Midbrain (tissue), 1 donor: ENCODE data around the gene ANKRD53.

ENCODE experiments used
- DNase-seq: peaks from one replicate; lab custom pipeline; 2025; lab: John Stamatoyannopoulos, UW

ANKRD53 gene, protein sequence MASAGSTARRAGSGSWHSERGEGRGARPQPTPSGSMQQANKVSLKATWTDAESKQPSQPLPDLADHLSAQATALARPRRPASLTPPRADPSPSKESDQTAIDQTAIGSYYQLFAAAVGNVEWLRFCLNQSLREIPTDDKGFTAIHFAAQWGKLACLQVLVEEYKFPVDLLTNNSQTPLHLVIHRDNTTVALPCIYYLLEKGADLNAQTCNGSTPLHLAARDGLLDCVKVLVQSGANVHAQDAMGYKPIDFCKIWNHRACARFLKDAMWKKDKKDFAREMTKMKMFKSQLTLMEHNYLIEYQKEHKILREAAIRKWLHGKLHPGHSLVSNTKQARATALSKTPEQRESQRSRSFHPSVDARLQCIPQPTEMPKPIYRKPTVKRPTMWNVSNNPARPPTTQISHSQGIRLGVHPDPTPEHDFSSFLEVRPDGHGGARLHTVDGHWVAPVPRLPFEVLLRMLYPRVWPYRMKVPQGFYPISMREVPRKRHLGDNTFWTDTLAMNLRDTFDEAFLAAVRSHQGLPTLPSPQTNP

DNA sequence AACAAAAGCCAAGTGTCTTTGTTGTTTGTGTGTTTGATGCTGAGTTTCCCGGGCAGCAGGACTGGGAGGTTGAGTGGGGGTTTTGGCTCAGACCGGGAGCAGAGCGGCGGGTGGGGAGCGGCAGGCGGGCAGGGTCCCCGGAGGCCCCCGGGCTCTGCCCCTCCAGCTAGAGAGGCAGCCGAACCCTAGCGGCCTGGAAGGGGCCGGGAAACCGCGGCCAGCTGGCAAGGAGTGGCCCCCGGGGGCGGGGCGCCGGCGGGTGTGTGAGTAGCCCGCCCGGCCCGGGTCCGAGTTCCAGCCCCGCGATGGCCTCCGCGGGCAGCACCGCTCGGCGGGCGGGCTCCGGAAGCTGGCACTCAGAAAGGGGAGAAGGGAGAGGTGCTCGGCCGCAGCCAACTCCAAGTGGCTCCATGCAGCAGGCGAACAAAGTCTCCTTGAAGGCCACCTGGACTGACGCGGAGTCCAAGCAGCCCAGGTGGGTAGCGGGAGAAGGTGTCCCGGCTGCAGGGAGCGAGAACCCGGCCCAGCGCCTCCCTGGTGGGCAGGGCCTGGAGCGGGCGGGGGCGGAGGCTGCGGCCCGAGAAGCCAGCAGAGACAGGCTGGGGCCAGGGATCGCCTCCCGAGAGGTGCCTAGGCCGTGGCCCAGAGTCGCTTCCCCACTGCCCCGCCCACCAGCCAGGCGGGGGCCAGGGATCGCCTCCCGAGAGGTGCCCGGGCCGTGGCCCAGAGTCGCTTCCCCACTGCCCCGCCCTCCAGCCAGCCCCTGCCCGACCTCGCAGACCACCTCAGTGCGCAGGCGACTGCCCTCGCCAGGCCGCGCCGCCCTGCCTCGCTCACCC is at the start of gene ANKRD53:
TSS of gene ANKRD53 (plus strand) at position 290 of the 839 bp plus-strand sequence. CDS start at position 306, 16 bp downstream.
- DNase-seq = no peak

DNA sequence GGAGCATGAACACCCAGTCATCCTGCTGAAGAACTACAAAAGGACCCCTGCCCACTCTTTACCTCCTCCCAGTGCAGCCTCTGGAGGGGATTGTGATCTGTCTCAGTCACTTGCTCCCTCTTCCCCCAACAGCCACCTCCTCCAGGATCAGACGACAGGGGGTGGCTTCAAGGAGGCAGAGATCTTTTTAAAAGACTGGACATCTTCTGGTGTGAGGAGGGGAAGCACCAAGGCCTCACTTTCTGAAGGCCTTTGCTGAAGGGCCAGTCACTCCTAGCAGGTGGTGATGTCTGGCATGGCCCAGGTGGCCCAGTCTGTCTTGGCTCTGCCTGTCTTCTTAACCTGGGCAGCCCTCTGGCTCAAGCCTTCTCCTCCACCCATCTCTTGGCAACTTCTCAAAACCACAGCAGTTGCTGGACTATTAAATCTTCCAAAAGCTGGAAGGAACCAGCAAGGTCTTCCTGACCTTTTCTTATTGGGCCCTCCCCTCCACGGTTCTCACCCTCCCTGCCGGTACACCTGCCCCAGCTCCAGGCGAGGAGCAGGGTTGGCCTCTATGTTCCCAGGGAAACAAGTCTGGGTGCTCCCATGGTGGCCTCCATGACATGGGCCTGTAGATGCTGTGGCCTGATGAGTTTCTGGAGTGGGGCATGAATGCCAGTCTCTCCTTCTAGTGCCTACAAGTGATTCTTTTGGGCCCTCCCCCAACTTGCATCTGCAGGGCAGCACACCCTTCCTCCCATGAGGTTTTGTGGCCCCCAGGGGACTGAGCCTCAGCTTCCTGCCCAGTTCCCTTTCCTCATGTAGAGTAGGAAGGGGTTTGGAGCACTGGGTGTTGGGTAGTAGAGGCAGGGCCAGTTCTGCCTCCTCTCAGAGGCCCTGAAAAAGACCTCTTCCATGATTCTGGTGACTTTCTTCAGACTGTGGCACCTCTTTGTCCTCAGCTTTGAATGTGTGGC is 47.8 kb upstream of the ANKRD53 start:
- no peak for DNase-seq

DNA sequence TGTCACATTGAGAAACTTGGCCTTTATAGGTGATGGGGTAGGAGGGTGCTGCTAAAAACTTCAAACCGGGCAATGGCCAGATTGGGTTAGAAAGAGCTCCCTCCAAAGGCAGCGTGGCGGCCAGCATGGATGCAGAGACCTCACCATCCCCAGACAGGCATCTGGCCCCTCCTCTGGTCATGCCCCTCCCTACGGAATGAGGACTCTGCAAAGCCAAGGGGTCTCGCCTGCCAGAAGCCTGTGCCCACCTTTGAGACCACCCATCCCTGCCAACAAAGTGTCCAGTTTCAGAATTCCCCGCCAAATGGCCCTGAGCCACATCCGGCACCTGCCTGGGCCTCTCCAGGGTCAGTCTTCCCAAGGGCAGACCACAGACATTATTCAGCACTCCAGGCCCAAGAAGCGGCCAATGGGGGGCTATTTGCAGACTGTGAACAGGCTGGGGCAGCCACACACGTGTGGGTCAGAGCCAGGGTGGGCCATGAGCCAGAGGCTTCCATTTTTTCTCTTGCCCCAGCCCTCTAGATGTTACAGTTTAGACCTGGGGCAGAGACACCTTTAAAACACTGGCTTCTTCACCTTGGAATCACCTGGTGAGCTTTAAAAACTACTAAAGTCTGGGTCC is 46.9 kb upstream of the ANKRD53 start:
- DNase-seq = no peak

DNA sequence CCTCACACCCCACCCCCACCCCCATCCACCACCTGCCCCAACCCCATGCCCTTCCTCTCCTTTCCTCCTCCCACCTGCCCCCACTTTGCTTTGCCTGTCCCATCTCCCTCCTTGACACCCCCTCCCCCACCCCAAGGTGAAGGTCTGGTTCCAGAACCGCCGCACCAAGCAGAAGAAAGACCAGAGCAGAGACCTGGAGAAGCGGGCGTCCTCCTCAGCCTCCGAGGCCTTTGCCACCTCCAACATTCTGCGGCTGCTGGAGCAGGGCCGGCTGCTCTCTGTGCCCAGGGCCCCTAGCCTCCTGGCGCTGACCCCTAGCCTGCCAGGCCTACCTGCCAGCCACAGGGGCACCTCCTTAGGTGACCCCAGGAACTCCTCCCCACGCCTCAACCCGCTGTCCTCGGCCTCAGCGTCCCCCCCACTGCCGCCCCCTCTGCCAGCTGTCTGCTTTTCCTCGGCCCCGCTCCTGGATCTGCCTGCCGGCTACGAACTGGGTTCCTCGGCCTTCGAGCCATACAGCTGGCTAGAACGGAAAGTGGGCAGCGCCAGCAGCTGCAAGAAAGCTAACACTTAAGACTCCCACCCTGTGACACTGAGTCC is 45.7 kb upstream of the ANKRD53 start:
- DNase-seq = no peak

DNA sequence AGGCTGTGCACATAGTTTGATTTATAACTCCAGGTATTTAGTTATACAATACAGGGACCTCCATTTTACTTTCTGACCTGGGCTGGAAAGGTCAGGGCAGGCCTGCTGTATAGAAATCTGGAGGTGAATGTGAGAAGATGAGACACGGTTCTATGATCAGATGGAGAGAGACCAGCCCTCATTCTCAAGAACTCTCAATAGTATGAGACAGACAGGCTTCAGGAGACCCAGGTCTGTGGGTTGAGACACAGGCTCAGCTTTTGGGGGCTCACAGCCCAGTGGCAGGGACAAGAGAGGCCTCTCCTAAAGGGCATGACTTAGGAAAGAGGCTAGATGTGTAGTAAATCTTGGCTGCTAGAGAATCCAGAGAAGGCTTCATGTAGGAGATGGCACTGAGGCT is 43.4 kb upstream of the ANKRD53 start:
- no peak for DNase-seq

DNA sequence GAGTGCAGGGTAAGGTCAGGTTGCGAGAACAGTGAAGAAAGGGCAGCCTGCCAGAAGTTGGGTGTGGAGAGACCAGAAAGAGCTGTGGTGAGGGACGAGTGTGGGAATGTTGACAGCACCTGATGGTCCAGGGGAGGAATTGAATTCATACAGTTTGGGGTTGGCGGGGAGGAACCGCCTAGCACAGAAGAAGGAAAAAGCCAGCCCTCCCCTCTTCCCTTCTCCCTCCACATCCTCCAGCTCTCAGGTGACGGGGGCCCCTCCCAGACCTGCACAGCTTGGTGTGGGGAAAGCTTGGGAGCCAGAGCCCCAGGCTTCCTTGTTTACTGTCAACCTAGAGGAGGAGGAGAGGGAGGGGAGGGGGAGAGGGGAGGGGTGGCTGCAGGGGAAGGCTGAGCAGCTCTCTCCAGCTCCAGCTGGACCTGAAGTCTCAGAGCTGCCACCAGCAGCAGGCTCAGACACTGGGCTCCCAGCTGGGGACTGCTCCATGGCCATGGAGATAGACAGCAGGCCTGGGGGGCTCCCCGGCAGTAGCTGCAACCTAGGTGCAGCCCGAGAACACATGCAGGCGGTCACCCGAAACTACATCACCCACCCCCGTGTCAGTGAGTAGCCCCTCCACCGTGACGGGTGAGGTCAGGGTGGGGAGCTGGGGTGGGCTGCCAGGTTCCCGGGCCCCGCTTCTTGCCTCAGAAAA is 42.8 kb upstream of the ANKRD53 start, which contains the start of gene ATP6V1B1:
TSS of gene ATP6V1B1 (plus strand) at position 433 of the 697 bp plus-strand sequence. CDS start at position 488, 55 bp downstream.
- DNase-seq = no peak

DNA sequence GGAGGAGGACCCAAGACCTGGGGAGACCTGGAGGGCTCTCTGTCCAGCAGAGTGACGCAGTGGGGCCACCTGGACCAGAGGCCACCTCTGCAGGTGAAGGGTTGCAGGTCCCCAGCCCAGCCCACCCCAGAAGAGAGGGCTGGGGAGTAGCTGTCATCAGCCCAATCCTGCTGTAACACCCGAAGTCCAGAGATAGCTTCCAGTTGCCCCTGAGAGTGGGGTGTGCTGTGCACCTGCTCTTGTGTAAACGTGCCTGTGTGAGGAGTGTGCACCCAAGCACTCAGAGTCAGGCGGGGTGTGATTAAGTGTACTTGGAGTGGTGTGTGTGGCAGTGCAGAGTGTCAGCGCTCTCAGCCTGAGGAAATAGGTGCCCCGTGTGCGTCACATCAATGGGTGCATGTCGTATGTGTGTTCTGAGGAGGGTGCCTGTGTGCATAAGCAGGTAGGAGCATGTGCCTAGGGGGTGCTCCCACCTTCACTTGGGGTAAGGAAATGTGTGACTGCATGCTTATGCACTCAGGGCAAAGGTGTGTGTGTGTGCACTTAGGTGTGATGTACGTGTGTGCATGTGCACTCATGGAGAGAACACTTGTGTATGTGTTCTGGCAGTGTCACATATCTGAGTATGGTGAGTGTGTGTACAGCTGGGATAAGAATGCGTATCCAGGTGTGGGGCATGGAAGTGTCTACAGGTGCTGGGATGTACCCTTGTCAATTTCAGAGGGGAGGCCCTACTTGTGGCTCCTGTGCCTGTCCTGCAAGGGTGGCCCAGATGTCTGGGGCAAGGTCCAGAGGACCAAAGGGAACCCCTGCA is 42.1 kb upstream of the ANKRD53 start:
- DNase-seq = no peak

DNA sequence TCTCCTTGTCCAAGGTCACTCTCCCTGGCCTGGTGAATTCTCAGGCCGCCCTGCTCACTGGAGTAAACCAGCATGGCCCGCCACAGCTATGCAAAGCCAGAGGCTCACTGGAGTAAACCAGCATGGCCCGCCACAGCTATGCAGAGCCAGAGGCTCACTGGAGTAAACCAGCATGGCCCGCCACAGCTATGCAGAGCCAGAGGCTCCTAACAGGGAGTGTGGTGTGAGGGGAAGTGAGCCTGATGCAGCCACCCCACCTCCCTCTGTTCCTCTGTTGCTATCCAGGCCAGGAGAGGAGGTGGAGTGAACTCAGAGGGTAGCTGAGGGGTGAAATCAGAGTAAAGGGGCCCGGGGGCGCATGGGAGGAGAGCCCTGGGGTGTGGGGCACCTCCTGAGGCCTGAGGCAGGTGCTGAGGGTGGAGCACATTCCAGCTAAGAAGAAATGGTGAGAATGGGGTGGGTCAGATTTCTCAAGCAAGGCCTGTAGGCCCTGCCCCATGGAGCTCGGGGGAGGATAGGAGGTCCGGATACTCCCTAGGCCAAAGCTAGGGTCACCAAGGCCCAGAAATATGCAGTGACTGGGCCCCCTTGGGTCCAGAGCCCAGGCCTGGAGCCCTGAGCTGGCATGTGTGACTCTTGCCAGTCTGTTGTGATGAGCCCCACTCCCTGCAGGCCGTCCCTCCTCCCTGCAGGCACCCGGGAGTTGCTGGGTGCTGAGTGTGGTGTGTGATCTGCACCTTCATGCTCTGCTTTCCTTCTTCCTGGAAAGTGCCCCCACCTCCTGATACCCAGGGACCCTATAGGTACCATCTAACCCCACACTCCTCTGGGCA is 41.2 kb upstream of the ANKRD53 start:
- DNase-seq = no peak

DNA sequence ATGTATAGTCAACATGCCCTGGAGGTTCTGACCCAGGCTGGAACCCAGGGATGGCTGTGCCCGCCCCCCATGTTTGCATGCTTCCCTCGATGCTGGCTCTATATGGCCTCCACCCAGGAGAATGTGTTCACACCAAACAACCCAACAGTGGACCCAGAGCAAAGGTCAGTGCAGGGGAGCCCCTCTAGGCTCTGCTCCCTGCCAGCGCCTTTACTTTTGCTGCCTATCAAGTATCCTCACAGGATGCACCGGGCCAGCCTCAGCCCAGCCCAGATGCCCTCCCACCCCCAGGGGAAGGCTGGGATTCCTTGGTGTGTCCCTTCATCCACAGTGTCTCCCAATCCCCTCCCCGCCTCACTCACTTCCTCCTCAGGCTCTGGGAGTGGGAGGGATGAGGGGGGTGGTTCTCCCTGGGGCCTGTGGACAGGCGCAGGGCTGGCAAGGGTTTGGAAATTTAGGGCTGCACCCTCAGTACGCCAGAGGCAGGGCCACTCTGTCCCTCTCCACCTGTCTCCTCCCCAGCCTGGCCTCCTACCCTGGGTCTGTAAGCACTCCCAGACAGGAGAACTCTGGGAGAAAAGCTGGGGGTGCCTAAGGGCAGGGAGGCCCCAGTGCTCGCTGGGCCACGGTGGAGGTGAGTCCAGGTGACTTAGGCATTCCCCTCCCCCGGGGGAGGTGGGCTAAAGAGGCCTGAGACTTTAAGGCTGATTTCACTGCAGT is 40.4 kb upstream of the ANKRD53 start:
- DNase-seq = no peak

DNA sequence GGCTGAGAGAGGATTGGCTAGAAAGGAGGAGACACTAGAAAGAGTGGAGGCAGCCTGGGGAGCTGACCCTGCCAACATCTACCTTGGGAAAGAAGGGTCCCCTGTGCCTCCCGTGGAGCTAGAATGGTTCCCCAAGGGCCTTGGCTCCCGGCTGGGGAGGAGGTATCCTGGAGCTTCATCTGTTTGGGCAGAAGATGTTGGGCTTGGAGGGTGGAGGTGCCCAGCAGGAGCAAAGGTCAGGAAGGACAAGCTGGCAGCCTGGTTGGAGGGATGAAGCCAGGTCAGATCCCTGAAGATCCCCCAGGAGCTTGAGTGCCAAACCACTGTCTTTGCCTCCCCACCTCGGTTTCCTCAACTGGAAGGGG is 39.9 kb upstream of the ANKRD53 start:
- no peak for DNase-seq

DNA sequence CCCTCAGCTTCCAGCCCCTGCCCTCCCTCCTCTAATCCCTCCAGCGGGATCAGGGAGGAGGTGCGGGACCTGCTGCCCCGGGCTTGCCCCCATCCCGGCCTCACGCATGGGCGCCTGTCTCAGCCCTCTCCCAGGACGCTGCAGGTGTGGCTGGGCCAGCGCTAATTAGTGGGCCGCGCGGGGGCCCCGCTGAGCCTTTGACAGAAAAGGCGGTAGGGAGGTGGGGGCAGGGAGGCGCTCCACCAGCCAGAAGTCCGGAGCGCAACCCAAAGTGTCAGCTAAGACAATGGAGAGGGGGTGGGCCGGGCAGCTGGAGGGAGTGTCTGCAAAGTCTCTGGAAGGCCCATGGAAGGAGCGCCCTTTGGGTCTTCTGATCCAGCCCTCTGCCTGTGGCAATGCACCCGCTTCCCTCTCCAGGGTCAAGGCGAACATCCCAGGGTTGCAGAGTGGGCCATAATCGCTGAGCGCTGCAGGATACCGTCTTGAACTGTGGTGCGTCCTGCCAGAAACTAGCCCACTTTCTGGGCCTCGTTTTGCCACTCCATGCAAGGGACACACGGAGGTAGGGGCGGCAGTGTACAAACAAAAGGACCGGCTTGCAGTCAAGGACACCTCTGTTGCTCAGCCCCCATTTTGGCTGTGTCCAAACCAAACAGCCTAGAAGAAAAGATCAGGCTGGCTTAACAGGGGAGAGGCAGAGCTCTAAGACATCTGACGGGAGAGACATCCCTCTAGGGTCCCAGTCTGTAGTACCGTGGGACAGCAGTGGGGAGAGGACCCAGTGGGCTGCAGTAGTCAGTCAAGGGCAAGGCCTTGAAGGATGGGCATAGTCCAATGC is 39.2 kb upstream of the ANKRD53 start:
- DNase-seq = no peak

DNA sequence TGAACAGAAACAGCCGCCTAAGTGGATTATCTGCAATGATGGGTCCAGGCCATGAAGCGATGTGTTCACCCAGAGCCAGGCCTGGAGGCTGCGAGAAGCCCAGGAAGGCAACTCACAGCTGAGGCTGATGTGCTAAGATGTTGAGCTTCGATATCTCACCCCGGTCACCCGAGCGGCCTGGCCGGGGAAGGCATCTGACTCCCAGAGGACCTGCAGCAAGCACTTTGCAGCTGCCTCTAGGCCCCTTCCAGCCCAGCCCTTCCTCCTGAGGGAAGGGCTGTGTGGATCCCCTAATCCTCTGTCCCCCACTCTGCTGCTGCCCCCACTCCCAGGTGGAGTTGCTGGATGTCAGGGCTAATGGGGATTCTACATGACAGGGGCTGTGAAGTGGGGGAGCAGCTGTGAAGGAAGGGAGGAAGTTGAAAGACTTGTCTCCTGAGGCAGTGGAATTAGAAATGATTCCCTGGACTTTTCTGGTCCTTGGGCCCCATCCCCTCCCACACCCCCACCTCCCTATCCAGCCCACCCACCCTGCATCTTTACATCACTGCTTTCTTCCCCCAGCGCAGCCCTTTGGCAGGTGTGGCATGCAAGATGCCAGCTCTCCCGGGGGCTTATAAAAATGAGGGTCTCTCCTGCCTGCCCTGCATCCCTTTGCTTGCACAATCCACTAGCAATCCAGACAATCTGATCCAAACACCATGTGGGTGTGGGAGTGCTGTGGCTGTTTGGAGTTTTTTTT is 38.4 kb upstream of the ANKRD53 start:
- no peak for DNase-seq

DNA sequence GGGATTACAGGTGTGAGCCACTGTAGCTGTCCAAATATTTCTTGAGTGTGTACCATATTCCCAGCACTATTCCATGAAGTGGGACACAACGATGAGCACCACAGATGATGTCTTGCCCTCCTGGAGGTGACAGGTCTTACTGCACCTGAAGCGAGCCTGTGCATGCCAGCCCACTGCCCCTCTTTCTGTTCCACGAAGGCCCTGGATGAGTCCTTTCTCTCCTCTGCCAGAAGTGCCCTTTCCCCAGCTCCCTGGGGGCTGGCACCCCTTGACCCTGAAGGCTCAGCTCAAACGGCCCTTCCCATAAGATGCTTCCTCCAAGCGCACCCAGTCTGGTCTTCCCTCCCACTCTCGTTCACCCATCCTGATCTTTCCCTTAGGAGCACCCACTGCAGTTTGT is 37.2 kb upstream of the ANKRD53 start:
- DNase-seq = no peak

DNA sequence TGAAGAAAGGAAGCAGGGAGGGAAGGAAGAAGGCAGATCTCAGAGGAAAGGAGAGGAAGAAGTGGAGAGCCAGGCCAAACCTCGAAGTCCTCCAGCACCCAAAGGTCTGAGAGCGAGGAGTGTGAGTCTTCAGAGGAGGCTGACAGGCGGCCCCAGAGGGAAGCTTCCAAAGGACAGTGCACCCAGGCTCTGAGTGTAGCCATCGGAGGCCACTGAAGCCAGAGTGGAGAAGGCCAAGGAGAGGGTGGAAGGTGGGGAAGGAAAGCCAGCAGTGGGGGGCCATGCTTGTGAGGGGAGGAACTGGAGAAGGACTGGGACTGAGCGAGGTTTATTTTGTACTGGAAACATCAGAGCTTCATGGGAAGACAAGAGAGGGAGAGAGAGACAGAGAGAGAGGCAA is 36.7 kb upstream of the ANKRD53 start:
- no peak for DNase-seq

DNA sequence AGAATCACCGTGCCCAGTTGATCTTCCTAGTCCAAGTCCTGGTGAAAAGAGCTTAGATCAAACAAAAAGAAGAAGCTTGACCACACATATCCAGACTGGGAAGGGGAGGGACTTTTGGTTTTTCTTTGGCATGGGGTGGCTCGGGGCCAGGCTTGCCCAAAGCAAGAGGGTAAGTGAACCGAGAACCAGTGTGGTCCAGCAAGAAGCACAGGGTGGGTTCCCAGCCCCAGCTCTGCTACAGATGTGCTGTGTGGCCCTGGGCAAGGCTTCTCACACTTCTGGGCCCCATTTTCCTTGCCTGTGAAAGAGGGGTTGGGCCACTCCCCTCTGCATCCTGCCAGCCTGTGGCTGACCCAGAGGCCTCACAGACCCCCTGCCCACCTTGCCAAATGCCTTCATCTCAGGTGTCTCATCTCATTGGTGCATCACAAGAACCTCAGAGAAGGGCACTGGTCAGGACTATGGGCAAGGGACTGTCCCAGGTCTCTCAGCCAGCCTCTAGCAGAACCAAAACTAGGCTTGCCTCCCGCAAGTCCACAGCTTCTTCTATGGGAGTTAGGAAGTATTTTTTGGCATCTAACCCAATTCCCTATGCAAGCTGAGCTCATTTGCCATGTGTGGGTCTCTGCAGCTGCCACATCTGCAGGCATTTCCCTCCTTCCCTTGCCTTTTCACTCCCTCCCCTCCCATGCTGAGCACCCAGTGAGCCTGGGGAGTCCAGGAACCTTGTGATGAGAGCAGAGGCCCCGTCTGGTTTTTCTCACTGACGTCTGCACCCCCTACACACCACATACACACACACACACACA is 35.8 kb upstream of the ANKRD53 start:
- no peak for DNase-seq
